Measurements from ENCODE around the gene AFF2.

AFF2 gene

DNA sequence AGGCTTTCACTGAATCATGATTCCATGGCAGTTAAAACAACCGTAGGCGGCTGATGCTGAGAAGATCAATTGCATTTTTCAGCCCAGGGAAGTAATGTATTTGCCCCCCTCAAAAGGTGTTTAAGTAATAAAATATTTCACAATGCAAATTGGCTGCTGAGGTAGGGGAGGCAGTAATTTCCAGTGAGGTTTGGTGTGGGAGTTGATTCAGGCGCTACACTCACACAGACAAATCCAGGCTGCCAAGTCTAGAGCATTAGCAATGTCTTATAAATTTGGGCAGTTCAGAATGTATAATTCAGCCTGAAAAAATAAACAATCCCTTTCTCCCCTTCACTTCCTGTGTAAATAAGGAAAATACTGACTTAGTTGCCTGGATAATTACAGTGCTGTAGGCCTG is 543.0 kb downstream of the AFF2 start:
- no peaks in the 10 kb centered on the region for H3K27me3 Mint-ChIP-seq
- H3K36me3 Mint-ChIP-seq: no peaks in the 10 kb centered on the region
- H3K27ac Mint-ChIP-seq: no peak overlapping the region
- no peaks in the 10 kb centered on the region for H3K9me3 Mint-ChIP-seq (ENCODE audit: low read depth)
- no peaks in the 10 kb centered on the region for H3K4me1 Mint-ChIP-seq (ENCODE audit: low read depth)
- H3K4me3 Mint-ChIP-seq: no peak overlapping the region

DNA sequence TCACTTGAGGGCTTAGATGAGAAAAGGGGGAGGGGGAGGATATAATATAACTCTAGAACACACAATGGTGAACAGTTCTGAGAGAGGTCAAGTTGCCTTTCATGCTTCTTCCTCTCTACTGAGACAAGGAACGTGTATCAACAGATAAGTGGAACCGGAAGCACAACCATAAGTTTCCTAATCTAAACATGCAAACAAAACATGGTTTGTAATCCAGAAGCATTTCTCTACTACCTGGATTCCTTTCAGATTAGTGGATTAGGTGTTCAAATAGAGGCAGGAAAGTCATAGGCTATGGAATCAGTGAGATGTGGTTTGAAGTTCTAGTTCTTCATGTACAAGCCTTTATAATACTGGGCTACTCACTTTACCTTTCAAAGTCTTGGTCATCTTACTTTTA is 544.1 kb downstream of the AFF2 start:
- no peaks in the 10 kb centered on the region for H3K4me1 Mint-ChIP-seq (ENCODE audit: low read depth)
- no peaks in the 10 kb centered on the region for H3K9me3 Mint-ChIP-seq (ENCODE audit: low read depth)
- H3K27ac Mint-ChIP-seq: no peak overlapping the region
- no peaks in the 10 kb centered on the region for H3K36me3 Mint-ChIP-seq
- H3K4me3 Mint-ChIP-seq: no peak overlapping the region
- no peaks in the 10 kb centered on the region for H3K27me3 Mint-ChIP-seq

DNA sequence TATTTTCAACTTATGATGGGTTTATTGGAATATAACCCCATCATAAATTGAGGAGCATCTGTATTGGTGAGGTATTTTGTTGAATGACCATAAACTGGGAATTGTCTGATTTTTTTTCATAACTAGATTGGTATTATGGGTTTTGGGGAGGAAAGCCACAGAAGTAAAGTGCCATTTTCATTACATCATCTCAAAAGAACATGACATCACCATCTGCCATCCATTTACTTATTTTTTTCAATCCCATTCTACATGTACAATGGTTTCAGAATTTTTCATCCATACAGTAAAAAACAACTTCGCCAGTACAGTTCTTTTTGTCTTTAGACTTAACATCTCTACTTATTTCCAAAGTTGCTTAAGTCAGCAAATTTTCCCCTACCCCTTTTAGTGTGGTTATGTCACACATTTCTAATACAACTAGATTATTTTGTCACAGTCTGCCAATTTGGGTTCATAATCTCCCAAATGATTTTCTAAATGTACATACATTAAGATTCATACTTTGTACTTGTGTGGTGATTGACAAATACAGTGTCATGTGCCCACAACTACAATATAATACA is 545.3 kb downstream of the AFF2 start:
- Mint-ChIP-seq H3K36me3 (no peaks in the 10 kb centered on the region), H3K4me1 (ENCODE audit: low read depth) (no peaks in the 10 kb centered on the region), H3K27ac (no peak overlapping the region), H3K4me3 (no peak overlapping the region), H3K9me3 (ENCODE audit: low read depth) (no peaks in the 10 kb centered on the region), H3K27me3 (no peaks in the 10 kb centered on the region)

Measured in activated naive CD8-positive, alpha-beta T cell (primary cell).